Smooth muscle cell of the coronary artery (primary cell): ENCODE data around the gene ST8SIA3. TPM values are rescaled to one million over a fixed set of nuclear protein-coding genes. Genes with fewer than 3 reads are reported as not detected.

Source experiments
- total RNA-seq: library from RNA; depleted of rRNA; stranded (reverse); fragments of >200 nt; gene quantifications from 2 replicates; pipeline ENCODE4 v1.2.3, GENCODE V29; 2014; ENCODE audit warnings: low replicate concordance

ST8SIA3 gene, protein sequence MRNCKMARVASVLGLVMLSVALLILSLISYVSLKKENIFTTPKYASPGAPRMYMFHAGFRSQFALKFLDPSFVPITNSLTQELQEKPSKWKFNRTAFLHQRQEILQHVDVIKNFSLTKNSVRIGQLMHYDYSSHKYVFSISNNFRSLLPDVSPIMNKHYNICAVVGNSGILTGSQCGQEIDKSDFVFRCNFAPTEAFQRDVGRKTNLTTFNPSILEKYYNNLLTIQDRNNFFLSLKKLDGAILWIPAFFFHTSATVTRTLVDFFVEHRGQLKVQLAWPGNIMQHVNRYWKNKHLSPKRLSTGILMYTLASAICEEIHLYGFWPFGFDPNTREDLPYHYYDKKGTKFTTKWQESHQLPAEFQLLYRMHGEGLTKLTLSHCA
- total RNA-seq, result not detected in 2 replicates

GRCh38 chr18:57352271-57352701, at the start of gene ST8SIA3:
Gene ST8SIA3, plus strand, starts transcription at chr18:57352557. Its CDS starts 290 bp downstream, at chr18:57352847.

Other genes starting within 250 kb of the ST8SIA3 start
- gene BOD1L2, start 205.5 kb upstream of the ST8SIA3 start, total RNA-seq, result not detected in 2 replicates
- gene ONECUT2, start 82.8 kb downstream of the ST8SIA3 start, total RNA-seq, result under 0.01 TPM in 2 replicates
- 17.2 and 41.0 TPM in 2 replicates for gene FECH, start 234.1 kb downstream of the ST8SIA3 start, total RNA-seq